AG04449 (cell line): ENCODE measurements around the gene PPWD1.

Experiments used
- CTCF ChIA-PET: fragments of 350-600 bp; formaldehyde crosslinking; extraction: SDS; loops from one replicate; lab custom pipeline; 2021; ENCODE audit warnings: antibody characterized with exemption; lab: Yijun Ruan, JAX
- POLR2A ChIA-PET: fragments of 400-600, 350-600 bp; formaldehyde crosslinking; extraction: SDS; loops from one replicate; lab custom pipeline; 2020; ENCODE audit warnings: antibody characterized with exemption, inconsistent platforms; lab: Yijun Ruan, JAX
- DNase-seq: peaks from one replicate; pipeline ENCODE4 v3.0.0-alpha.2; 2010; ENCODE audit warnings: low read depth, low spot score
- H3K4me3 ChIP-seq: 2 replicates; pipeline ENCODE4 v1.5.1; 2011; ENCODE audit warnings: low read depth, mild to moderate bottlenecking, control low read depth, low read length
- CTCF ChIP-seq: IDR thresholded peaks from one replicate; pipeline ENCODE4 v1.5.1; 2011; ENCODE audit warnings: mild to moderate bottlenecking, moderate library complexity, low read length, control low read depth, inconsistent platforms; ENCODE audit not compliant: insufficient read depth; ENCODE audit errors: missing control alignments

PPWD1 gene

GRCh38 chr5:65562731-65563701 is at the start of gene PPWD1, which contains the start of gene CENPK:
Gene PPWD1, plus strand, starts transcription at chr5:65563296. Its CDS starts 15 bp downstream, at chr5:65563311.
Gene CENPK, minus strand, starts transcription at chr5:65563168. Its CDS starts 8,261 bp downstream, at chr5:65554907.
- peak within 1 kb of the TSS; percentile 94 for H3K4me3 ChIP-seq
- TF ChIP-seq CTCF = no peak
- ChIA-PET CTCF (interaction anchor here (1.1 to 1.2 kb wide), 2 partner anchors 9 to 750 kb away, joined by 3 to 4 read pairs; no protein-coding TSS in a partner anchor), POLR2A (interaction anchor here (1.2 kb wide), 1 partner anchor 159 kb away, joined by 3 read pairs; the partner anchor contains the start of genes NLN and SGTB)
- peak; percentile 54 for DNase-seq

- POLR2A ChIA-PET = no interaction called here
- no peak for DNase-seq
- TF ChIP-seq CTCF = no peak
- CTCF ChIA-PET = no interaction called here
- H3K4me3 ChIP-seq = no peak overlapping the region
Observed at GRCh38 chr5:65525726-65526125, 37.4 kb upstream of the PPWD1 start.

- ChIA-PET POLR2A (no interaction called here), CTCF (no interaction called here)
- no peak for DNase-seq
- TF ChIP-seq CTCF = no peak
- H3K4me3 ChIP-seq = no peak overlapping the region
Observed at GRCh38 chr5:65530904-65531303, 32.2 kb upstream of the PPWD1 start.

GRCh38 chr5:65535529-65535987 is 27.5 kb upstream of the PPWD1 start:
- no peak for DNase-seq
- ChIA-PET CTCF (interaction anchor here (0.7 kb wide), 1 partner anchor 578 kb away, joined by 3 read pairs; no protein-coding TSS in a partner anchor), POLR2A (no interaction called here)
- H3K4me3 ChIP-seq = no peak overlapping the region
- no peak for TF ChIP-seq CTCF

- TF ChIP-seq CTCF = no peak
- ChIA-PET CTCF (no interaction called here), POLR2A (no interaction called here)
- DNase-seq = no peak
- H3K4me3 ChIP-seq = no peak overlapping the region
Observed at GRCh38 chr5:65539827-65540226, 23.3 kb upstream of the PPWD1 start.

- POLR2A ChIA-PET = no interaction called here
- DNase-seq = no peak
- H3K4me3 ChIP-seq = no peak overlapping the region
- TF ChIP-seq CTCF = no peak
- CTCF ChIA-PET = no interaction called here
Observed at GRCh38 chr5:65544473-65544872, 18.6 kb upstream of the PPWD1 start.
